ENCODE measurements around the gene IL24.

- TF ChIP-seq CTCF (IDR thresholded peaks at IDR 0.05; ENCODE audit: borderline replicate concordance, extremely low read depth, low read length, poor library complexity, severe bottlenecking) (no peak), EZH2 (IDR thresholded peaks at IDR 0.05; ENCODE audit: borderline replicate concordance, low read depth, low read length, severe bottlenecking) (no peak)
Observed at GRCh38 chr1:206891412-206891811, 5.8 kb upstream of the IL24 start.
